Lung (tissue), 12 donors: ENCODE measurements around the gene ABHD16A. TPM values are rescaled to one million over a fixed set of nuclear protein-coding genes. Genes with fewer than 3 reads are reported as not detected.

ENCODE experiments used
- ATAC-seq: fragments of 200-7000 bp; cut with Tn5 transposase; one replicate; pipeline ENCODE4 v1.9.1; 2020; ENCODE audit warnings: moderate number of reproducible peaks; ENCODE audit not compliant: insufficient read depth, low FRiP score
- DNase-seq, 3 donors: peaks; one replicate each; pipeline ENCODE4 v3.0.0-alpha.2; 2013 to 2017
- H3K27ac ChIP-seq, 2 donors: one replicate each; pipeline ENCODE4 v1.5.1; 2013; ENCODE audit warnings: mild to moderate bottlenecking in 2 of 2, moderate library complexity in 2 of 2, control low read depth in 1 of 2, inconsistent platforms in 1 of 2, low read depth in 1 of 2, low read length in 1 of 2
- H3K27me3 ChIP-seq, 3 donors: one replicate each; pipeline ENCODE4 v1.5.1; 2013; ENCODE audit warnings: low read length in 2 of 3; ENCODE audit not compliant: control insufficient read depth in 3 of 3, insufficient read depth in 3 of 3
- H3K36me3 ChIP-seq, 4 donors: one replicate each; pipeline ENCODE4 v1.5.1; 2013; ENCODE audit warnings: low read length in 4 of 4, mild to moderate bottlenecking in 1 of 4, moderate library complexity in 1 of 4; ENCODE audit not compliant: control insufficient read depth in 4 of 4, insufficient read depth in 4 of 4
- H3K4me1 ChIP-seq, 5 donors: one replicate each; pipeline ENCODE4 v1.5.1; 2013; ENCODE audit warnings: low read length in 5 of 5, mild to moderate bottlenecking in 2 of 5, moderate library complexity in 1 of 5; ENCODE audit not compliant: control insufficient read depth in 5 of 5, insufficient read depth in 5 of 5
- H3K4me3 ChIP-seq: one replicate; pipeline ENCODE4 v1.5.1; 2013; ENCODE audit warnings: mild to moderate bottlenecking, control low read depth, moderate library complexity
- H3K9ac ChIP-seq, 2 donors: one replicate each; pipeline ENCODE4 v1.5.1; 2013; ENCODE audit warnings: low read length in 2 of 2, control low read depth in 1 of 2; ENCODE audit not compliant: insufficient read depth in 1 of 2
- H3K9me3 ChIP-seq, 4 donors: one replicate each; pipeline ENCODE4 v1.5.1; 2013; ENCODE audit warnings: low read length in 3 of 4, mild to moderate bottlenecking in 1 of 4, moderate library complexity in 1 of 4; ENCODE audit not compliant: control insufficient read depth in 4 of 4, insufficient read depth in 3 of 4
- WGBS, 2 donors: extraction: QIAGEN DNeasy Blood & Tissue Kit; methylation state at CpG; one replicate each; pipeline ENCODE4 v1.1.7; 2013; 5-methylcytosine and 5-hydroxymethylcytosine counted together
- polyA plus RNA-seq, 2 donors: library from polyadenylated mRNA; stranded (reverse); fragments of 200-250 nt; gene quantifications; one replicate each; pipeline ENCODE4 v1.2.1, GENCODE V29; 2013
- total RNA-seq, 2 donors: library from RNA; depleted of rRNA in 1 of 2; stranded (reverse); fragments of >200 nt in 1 of 2; gene quantifications; one replicate each; pipeline ENCODE4 v1.2.1, GENCODE V29; 2014 to 2021
- TF ChIP-seq, protein P1 (sequence below): IDR thresholded peaks from 2 replicates; pipeline ENCODE4 v1.5.1; 2012; ENCODE audit warnings: mild to moderate bottlenecking; ENCODE audit errors: control extremely low read depth, extremely low read depth
- donor health status: control.
- donor health status: control.
- donor health status: Bipolar disorder and iron deficiency.
- donor health status: healthy.
- donor health status: DM: yes; HTN: yes; CAD: no.

ABHD16A gene
- total and polyA plus RNA-seq, 4 donors, result 30.6 to 68.6 (median 53.6) TPM

DNA sequence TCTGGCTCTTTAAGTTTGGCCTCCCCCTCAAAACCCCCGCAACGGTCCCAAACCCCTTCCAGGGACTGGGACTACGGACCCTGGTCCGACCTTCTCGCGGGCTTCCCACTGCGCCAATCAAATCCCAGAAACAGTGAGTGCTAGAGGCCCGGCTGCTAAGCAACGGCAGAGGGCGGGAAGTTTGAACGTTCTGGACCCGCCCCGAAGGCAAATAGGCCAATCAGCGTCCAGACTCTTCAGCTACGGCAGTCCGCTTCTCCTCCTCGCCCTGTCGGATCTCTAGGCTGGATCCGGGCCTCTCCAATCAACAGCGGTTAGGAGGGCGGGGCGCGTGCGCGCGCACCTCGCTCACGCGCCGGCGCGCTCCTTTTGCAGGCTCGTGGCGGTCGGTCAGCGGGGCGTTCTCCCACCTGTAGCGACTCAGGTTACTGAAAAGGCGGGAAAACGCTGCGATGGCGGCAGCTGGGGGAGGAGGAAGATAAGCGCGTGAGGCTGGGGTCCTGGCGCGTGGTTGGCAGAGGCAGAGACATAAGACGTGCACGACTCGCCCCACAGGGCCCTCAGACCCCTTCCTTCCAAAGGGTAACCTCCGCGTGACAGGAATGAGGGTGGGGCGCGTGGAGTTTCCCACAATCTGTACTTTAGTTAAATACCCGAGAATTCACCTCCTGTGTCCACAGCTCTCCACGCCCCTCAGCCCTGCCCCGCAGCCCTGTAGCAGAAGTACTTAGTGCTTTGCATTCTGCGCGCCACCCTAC is 36.7 kb upstream of the ABHD16A start, which contains the start of gene MSH5:
Gene MSH5 (plus strand): TSS at position 367 of the 758 bp plus-strand sequence. CDS start 462 bp downstream, outside the sequence.
- WGBS, 2 donors, result 0% methylated on average over 58 of the region's 58 CpGs
- H3K27me3 ChIP-seq, result no peaks in the 10 kb centered on the region
- peaks cover 0 to 38% (median 17%) of the 10 kb centered on the region in 5 donors for H3K4me1 ChIP-seq
- peak within 1 kb of the TSS; percentile 74 for H3K4me3 ChIP-seq
- ATAC-seq, result peak; percentile 92
- DNase-seq, result peak; percentile 99 to 100 (median 100)
- peak within 1 kb of the TSS in 1 of 2 donors; percentile 70 for H3K9ac ChIP-seq
- TF ChIP-seq, protein P1, sequence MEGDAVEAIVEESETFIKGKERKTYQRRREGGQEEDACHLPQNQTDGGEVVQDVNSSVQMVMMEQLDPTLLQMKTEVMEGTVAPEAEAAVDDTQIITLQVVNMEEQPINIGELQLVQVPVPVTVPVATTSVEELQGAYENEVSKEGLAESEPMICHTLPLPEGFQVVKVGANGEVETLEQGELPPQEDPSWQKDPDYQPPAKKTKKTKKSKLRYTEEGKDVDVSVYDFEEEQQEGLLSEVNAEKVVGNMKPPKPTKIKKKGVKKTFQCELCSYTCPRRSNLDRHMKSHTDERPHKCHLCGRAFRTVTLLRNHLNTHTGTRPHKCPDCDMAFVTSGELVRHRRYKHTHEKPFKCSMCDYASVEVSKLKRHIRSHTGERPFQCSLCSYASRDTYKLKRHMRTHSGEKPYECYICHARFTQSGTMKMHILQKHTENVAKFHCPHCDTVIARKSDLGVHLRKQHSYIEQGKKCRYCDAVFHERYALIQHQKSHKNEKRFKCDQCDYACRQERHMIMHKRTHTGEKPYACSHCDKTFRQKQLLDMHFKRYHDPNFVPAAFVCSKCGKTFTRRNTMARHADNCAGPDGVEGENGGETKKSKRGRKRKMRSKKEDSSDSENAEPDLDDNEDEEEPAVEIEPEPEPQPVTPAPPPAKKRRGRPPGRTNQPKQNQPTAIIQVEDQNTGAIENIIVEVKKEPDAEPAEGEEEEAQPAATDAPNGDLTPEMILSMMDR, result no peak
- peaks cover 0 to 4% (median 0%) of the 10 kb centered on the region in 4 donors for H3K36me3 ChIP-seq
- no peaks in the 10 kb centered on the region for H3K9me3 ChIP-seq
- peak within 1 kb of the TSS in 1 of 2 donors; percentile 93 for H3K27ac ChIP-seq

DNA sequence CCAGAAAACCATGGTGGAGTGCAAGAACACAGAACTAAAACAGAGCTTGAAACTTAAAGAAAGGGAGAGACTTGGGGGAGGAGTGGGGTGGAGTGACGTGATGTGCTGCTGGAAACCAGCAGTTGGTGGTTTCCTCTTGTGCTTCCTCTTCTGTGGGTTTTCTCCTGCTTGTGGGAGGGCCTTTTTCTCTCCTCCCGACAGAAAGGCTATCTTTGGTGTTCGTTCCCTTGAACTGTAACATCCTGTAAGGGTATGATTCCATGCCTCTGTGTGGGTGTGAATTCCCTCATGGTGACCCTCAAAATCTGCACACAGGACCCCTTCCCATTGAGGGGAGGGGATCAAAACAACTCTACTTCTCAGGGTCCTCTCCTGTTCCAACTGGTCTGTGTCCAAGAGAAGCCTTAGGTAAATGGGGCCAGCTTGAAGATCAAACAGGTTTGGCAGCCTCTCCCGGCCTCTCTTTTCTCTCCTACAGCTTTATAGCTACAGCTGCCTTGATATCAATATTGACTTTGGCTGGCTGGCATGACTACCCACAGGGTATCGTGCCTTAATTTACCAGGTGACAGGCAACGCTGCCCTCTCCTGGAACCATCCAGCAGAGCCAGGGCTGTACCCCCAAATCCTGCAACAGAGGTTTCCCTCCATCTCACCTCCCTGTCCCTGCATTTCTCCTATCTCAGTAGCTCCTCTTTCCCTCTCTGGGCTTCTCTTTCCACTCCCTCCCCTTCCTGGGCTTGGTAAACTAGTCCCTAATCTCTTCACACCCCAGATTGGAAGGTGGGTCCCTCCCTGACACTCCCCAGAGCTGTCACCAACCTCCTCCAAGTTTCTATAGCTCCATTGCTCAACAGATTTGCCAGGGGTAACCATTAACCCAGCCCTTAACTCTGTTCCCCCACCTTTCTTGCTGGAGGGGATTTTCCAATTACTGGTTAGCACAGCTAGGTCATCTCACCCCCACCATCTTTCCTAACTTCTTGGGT is 35.2 kb upstream of the ABHD16A start:
- DNase-seq, result peak; percentile 75 to 92 (median 81)
- H3K27ac ChIP-seq, result peak overlapping the region in 1 of 2 donors; percentile 93
- WGBS, 2 donors, result 4 to 9% methylated on average over 6 of the region's 6 CpGs
- peak overlapping the region; percentile 20 to 78 for H3K9ac ChIP-seq
- TF ChIP-seq, protein P1, result peak; percentile 11
- H3K36me3 ChIP-seq, result peaks cover 4 to 14% (median 8%) of the 10 kb centered on the region in 4 donors
- no peaks in the 10 kb centered on the region for H3K9me3 ChIP-seq
- peaks cover 0 to 45% (median 17%) of the 10 kb centered on the region in 5 donors for H3K4me1 ChIP-seq
- no peak overlapping the region for H3K4me3 ChIP-seq
- no peak for ATAC-seq
- H3K27me3 ChIP-seq, result no peaks in the 10 kb centered on the region

DNA sequence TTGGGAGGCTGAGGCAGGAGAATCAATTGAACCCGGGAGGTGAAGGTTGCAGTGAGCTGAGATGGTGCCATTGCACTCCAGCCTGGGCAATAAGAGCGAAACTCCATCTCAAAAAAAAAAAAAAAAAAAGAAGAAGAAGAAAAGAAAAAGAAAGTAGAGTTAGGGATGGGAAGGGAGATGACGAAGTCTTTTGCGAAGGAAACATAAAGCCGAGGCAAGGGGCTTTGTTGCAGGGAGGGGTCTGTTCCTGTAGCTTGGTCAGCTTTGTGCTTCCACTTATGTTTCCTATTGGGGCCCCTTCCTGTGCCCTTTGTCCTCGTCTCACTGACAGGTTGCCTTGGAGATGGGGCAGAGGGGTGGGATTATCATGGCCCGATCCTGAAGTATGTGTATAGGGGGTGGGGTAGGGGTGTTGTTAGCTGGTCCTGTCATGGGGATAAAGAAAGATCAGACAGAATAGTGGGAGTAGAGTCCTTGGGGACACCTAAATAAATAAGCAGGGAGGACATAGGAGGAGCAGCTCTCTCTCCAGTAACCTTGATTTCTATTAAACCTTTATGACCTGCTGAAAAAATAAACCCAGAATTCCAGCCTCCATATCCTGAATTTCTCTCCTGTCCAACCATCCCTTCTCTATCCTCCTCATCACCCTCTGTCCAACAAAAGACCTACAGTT is 34.3 kb upstream of the ABHD16A start:
- Histone ChIP-seq H3K27me3 (no peaks in the 10 kb centered on the region), H3K27ac (peak overlapping the region; percentile 47 to 98), H3K4me1 (peaks cover 0 to 45% (median 17%) of the 10 kb centered on the region in 5 donors), H3K9ac (peak overlapping the region; percentile 20 to 78), H3K36me3 (peaks cover 4 to 17% (median 11%) of the 10 kb centered on the region in 4 donors), H3K9me3 (no peaks in the 10 kb centered on the region), H3K4me3 (no peak overlapping the region)
- ATAC-seq (no peak), DNase-seq (peak; percentile 69 to 79 (median 70))
- WGBS, 2 donors, result 10 to 30% methylated on average over 7 of the region's 7 CpGs
- TF ChIP-seq, protein P1, result no peak
